ENCODE measurements around the gene FGF22. TPM values are rescaled to one million over a fixed set of nuclear protein-coding genes. Genes with fewer than 3 reads are reported as not detected.

Gene FGF22
- total and polyA plus RNA-seq, 2 of the 8 experiments (the other 6 are each of a cell fraction or from before 2014, with no cell fraction given), result 0.44 to 1.7 TPM

- Histone ChIP-seq H3K56ac (replicated peaks; ENCODE audit: insufficient read length, low read depth, low read length) (no peak overlapping the region), H2BK12ac (ENCODE audit: low read depth, low read length) (no peak overlapping the region)
Observed at GRCh38 chr19:597406-598315, 42.0 kb upstream of the FGF22 start.

More at GRCh38 chr19:597406-598315, 42.0 kb upstream of the FGF22 start:
- Histone ChIP-seq H3K4ac (replicated peaks; ENCODE audit: insufficient read length, low read depth, low read length) (no peak overlapping the region), H3K27me3 (replicated peaks in 1 of 4; ENCODE audit: control insufficient read depth in 3 of 4, extremely low read depth in 1 of 4, insufficient read depth in 3 of 4, low read length in 3 of 4) (peaks cover 0 to 1% (median 0%) of the 10 kb centered on the region in 4 experiments; a peak in 1 of 7 replicates), H4K91ac (replicated peaks; ENCODE audit: insufficient read length, low read length) (no peak overlapping the region), H2BK15ac (ENCODE audit: low read length) (no peak overlapping the region), H3K14ac (ENCODE audit: insufficient read length) (no peak overlapping the region), H3K23ac (ENCODE audit: insufficient read length) (no peak overlapping the region), H3K9me3 (ENCODE audit: insufficient read depth in 2 of 2, low read depth in 1 of 2, low read length in 1 of 2) (peaks cover 0 to 12% of the 10 kb centered on the region in 2 experiments; a peak in 1 of 4 replicates), H2BK120ac (replicated peaks; ENCODE audit: low read depth, low read length) (no peak overlapping the region), H3K4me3 (ENCODE audit: extremely low read depth in 1 of 4, insufficient read depth in 2 of 4, low read depth in 3 of 4, low read length in 4 of 4) (no peak overlapping the region), H3K23me2 (ENCODE audit: low read depth, low read length) (no peaks in the 10 kb centered on the region), H3K79me2 (ENCODE audit: control insufficient read depth in 1 of 2, insufficient read depth in 2 of 2, low read length in 2 of 2) (no peaks in the 10 kb centered on the region), H3K79me1 (ENCODE audit: low read depth, low read length) (no peaks in the 10 kb centered on the region), H4K5ac (ENCODE audit: insufficient read length, low read depth, low read length) (no peak overlapping the region), H2AFZ (ENCODE audit: low read length) (no peak overlapping the region), H4K20me1 (replicated peaks in 1 of 2; ENCODE audit: control insufficient read depth in 1 of 2, insufficient read depth in 2 of 2, low read length in 2 of 2) (peaks cover 0 to 1% of the 10 kb centered on the region in 2 experiments), H3K4me1 (replicated peaks in 1 of 4; ENCODE audit: control insufficient read depth in 3 of 4, insufficient read depth in 4 of 4, low read length in 3 of 4) (no peaks in the 10 kb centered on the region), H3K9ac (replicated peaks in 1 of 4; ENCODE audit: extremely low read depth in 1 of 4, low read depth in 3 of 4, low read length in 3 of 4) (no peak overlapping the region), H3K4me2 (ENCODE audit: insufficient read depth in 1 of 2, low read depth in 2 of 2, low read length in 2 of 2) (no peak overlapping the region), H3K36me3 (ENCODE audit: control insufficient read depth in 2 of 4, insufficient read depth in 4 of 4, low read length in 3 of 4) (no peaks in the 10 kb centered on the region), H3K18ac (ENCODE audit: extremely low read depth, low read length) (no peak overlapping the region), H2BK5ac (ENCODE audit: low read depth, low read length) (no peak overlapping the region), H2BK20ac (ENCODE audit: low read length) (no peak overlapping the region), H2AK5ac (ENCODE audit: low read depth, low read length) (no peak overlapping the region), H4K8ac (ENCODE audit: extremely low read depth, insufficient read depth, low read length) (no peak overlapping the region), H3K27ac (ENCODE audit: low read depth, low read length) (no peak overlapping the region)
- DNase-seq (ENCODE audit: low read depth in 1 of 2, low spot score in 2 of 2) (no peak), FAIRE-seq (no peak)
- ChIA-PET CTCF (ENCODE audit: partially characterized antibody) (interaction anchor here (1.9 to 2.3 kb wide), 2 partner anchors 13 to 20 kb away, joined by 4 to 7 read pairs; no protein-coding TSS in a partner anchor), POLR2A (ENCODE audit: partially characterized antibody) (interaction anchor here (0.7 to 1.4 kb wide), 2 partner anchors 13 to 15 kb away, joined by 3 to 4 read pairs; no protein-coding TSS in a partner anchor)
- WGBS, 2 experiments (ENCODE audit: extremely low coverage in 1 of 2, insufficient coverage in 1 of 2, insufficient read length in 1 of 2, insufficient replicate concordance in 2 of 2, low coverage in 1 of 2, low lambda C conversion rate in 2 of 2, missing lambda C conversion rate in 1 of 2), result 92% methylated on average over 17 of the region's 18 CpGs; no CpG with 5 or more reads in 1 of the 2 experiments
- no peak for TF ChIP-seq RFX5 (IDR thresholded peaks at IDR 0.05; ENCODE audit: borderline replicate concordance, low read depth, low read length)
- peak; percentile 98 for TF ChIP-seq SP4 (IDR thresholded peaks at IDR 0.05; ENCODE audit: low read length)
- no peak for TF ChIP-seq JUND (IDR thresholded peaks at IDR 0.05; ENCODE audit: low read length)
- no peak for TF ChIP-seq BCL11A (IDR thresholded peaks at IDR 0.05; ENCODE audit: low read depth in 2 of 2, low read length in 2 of 2)
